Thyroid gland (tissue), 4 donors: ENCODE data around the gene HACD1. TPM values are rescaled to one million over a fixed set of nuclear protein-coding genes. Genes with fewer than 3 reads are reported as not detected.

ENCODE experiments used
- DNase-seq, 2 donors: peaks; one replicate each; pipeline ENCODE4 v3.0.0-alpha.2; 2019
- H3K27ac ChIP-seq, 3 donors: fragments of 200-600 bp; sonication (generic); 1 replicate in 2 of 3; 2 replicates in 1 of 3; pipeline ENCODE4 v1.5.1; 2016 to 2019; ENCODE audit warnings: mild to moderate bottlenecking in 1 of 3, moderate library complexity in 1 of 3
- H3K27me3 ChIP-seq: fragments of 200-600 bp; sonication (generic); one replicate; pipeline ENCODE4 v1.5.1; 2019
- H3K36me3 ChIP-seq, 2 donors: fragments of 200-600 bp; sonication (generic); one replicate each; pipeline ENCODE4 v1.5.1; 2016 to 2019
- H3K4me1 ChIP-seq, 2 donors: fragments of 200-600 bp; sonication (generic); one replicate each; pipeline ENCODE4 v1.5.1; 2017 to 2019
- H3K4me3 ChIP-seq, 3 donors: fragments of 200-600 bp; sonication (generic); replicated peaks in 1 of 3; 1 replicate in 2 of 3; 2 replicates in 1 of 3; pipeline ENCODE4 v1.5.1; 2016; ENCODE audit warnings: mild to moderate bottlenecking in 1 of 3
- H3K9me3 ChIP-seq: fragments of 200-600 bp; sonication (generic); one replicate; pipeline ENCODE4 v1.5.1; 2017
- POLR2A ChIP-seq, 2 donors: fragments of 450-650 bp; IDR thresholded peaks; one replicate each; pipeline ENCODE4 v1.6.1; 2017; ENCODE audit warnings: antibody characterized with exemption in 2 of 2, mild to moderate bottlenecking in 2 of 2, moderate library complexity in 1 of 2
- WGBS, 2 donors: methylation state at CpG; one replicate each; pipeline ENCODE4 v1.1.5; 2017; 5-methylcytosine and 5-hydroxymethylcytosine counted together
- intact Hi-C: fragments of 100-400 bp; cut with DNase I; formaldehyde crosslinking; loops from one replicate; pipeline ENCODE4 v1.15.1; 2023
- total RNA-seq, 4 donors: library from RNA; depleted of rRNA; stranded (reverse); fragments of >200 nt; gene quantifications; one replicate each; pipeline ENCODE4 v1.2.3, GENCODE V29; 2016
- TF ChIP-seq, protein P1 (sequence below), 6 experiments: fragments of 200-600 bp in 3 of 6; fragments of 450-650 bp in 3 of 6; sonication (generic) in 3 of 6; IDR thresholded peaks; one replicate each; pipeline ENCODE4 v1.5.1; 2016 to 2019; ENCODE audit warnings: antibody characterized with exemption in 6 of 6, mild to moderate bottlenecking in 2 of 6, inconsistent platforms in 1 of 6, moderate library complexity in 1 of 6

Gene HACD1
- total RNA-seq, 4 donors from 2014 or later, result 8.9 to 19.2 (median 13.6) TPM

DNA sequence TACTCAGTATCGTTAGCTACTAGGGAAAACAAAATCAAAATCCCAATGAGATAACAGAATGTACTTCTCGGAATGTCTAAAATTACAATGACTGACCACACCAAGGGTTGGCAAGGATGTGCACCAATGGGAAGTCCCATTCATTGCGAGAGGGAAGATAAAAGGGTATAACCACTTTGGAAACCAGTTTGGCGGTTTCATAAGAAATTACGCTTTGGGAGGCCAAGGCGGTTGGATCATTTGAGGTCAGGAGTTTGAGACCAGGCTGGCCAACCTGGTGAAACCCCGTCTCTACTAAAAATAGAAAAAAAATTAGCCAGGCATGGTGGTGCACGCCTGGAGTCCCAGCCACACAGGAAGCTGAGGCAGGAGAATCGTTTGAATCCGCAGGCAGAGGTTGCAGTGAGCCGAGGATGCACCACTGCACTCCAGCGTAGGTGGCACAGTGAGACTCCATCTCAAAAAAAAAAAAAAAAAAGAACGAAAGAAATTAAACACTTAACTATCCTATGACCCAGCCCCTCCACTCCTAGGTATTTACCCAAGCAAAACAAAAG is 7.6 kb downstream of the HACD1 start:
- Histone ChIP-seq H3K4me1 (no peaks in the 10 kb centered on the region), H3K9me3 (no peaks in the 10 kb centered on the region), H3K36me3 (no peaks in the 10 kb centered on the region), H3K27ac (no peak overlapping the region), H3K4me3 (no peak overlapping the region), H3K27me3 (no peaks in the 10 kb centered on the region)
- DNase-seq, result no peak
- intact Hi-C loops, result loop anchor here (5.0 to 10.0 kb wide), 3 partner anchors 133 to 625 kb away; no protein-coding TSS in a partner anchor
- TF ChIP-seq POLR2A (IDR thresholded peaks at IDR 0.05), result no peak
- TF ChIP-seq, protein P1, sequence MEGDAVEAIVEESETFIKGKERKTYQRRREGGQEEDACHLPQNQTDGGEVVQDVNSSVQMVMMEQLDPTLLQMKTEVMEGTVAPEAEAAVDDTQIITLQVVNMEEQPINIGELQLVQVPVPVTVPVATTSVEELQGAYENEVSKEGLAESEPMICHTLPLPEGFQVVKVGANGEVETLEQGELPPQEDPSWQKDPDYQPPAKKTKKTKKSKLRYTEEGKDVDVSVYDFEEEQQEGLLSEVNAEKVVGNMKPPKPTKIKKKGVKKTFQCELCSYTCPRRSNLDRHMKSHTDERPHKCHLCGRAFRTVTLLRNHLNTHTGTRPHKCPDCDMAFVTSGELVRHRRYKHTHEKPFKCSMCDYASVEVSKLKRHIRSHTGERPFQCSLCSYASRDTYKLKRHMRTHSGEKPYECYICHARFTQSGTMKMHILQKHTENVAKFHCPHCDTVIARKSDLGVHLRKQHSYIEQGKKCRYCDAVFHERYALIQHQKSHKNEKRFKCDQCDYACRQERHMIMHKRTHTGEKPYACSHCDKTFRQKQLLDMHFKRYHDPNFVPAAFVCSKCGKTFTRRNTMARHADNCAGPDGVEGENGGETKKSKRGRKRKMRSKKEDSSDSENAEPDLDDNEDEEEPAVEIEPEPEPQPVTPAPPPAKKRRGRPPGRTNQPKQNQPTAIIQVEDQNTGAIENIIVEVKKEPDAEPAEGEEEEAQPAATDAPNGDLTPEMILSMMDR (IDR thresholded peaks at IDR 0.05), result no peak
- 87 to 90% methylated on average over 13 of the region's 13 CpGs for WGBS, 2 donors

DNA sequence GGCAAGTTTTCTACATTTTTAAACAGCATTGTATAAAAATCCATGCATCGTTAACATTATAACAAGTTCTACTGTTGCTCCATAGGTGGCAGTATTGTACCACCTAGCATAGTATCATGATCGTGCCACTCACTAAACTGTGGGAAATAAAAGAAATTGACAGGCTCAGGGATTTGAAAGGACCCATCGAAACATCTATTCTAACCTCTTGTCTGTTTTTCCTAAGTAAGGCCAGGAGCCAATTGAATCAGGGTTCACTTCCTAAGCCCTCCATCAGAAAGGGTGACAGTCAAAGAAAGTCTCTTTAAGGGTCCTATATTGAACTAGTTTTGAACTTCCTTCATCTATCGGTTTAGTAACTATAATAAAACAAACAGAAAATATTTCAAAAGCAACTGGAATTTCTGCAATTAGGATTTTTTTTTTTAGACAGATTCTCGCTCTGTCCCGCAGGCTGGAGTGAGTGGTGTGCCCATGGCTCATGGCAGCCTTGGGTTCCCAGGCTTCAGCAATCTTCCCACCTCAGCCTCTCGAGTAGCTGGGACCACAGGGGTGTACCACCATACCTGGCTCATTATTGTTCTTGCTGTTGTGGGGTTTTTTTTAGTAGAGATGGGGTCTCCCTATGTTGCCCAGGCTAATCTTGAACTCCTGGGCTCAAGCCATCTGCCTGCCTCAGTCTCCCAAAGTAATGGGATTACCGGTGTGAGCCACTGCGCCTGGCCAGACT is 9.4 kb downstream of the HACD1 start:
- H3K4me3 ChIP-seq, result no peak overlapping the region
- H3K9me3 ChIP-seq, result no peaks in the 10 kb centered on the region
- DNase-seq, result no peak
- TF ChIP-seq, protein P1 (IDR thresholded peaks at IDR 0.05), result peak; percentile 58 to 93 (median 87)
- no peak for TF ChIP-seq POLR2A (IDR thresholded peaks at IDR 0.05)
- no peaks in the 10 kb centered on the region for H3K36me3 ChIP-seq
- no peaks in the 10 kb centered on the region for H3K4me1 ChIP-seq
- intact Hi-C loops, result loop anchor here (5.0 to 10.0 kb wide), 3 partner anchors 135 to 627 kb away; no protein-coding TSS in a partner anchor
- no peaks in the 10 kb centered on the region for H3K27me3 ChIP-seq
- no peak overlapping the region for H3K27ac ChIP-seq
- 59 to 61% methylated on average over 9 of the region's 9 CpGs for WGBS, 2 donors

DNA sequence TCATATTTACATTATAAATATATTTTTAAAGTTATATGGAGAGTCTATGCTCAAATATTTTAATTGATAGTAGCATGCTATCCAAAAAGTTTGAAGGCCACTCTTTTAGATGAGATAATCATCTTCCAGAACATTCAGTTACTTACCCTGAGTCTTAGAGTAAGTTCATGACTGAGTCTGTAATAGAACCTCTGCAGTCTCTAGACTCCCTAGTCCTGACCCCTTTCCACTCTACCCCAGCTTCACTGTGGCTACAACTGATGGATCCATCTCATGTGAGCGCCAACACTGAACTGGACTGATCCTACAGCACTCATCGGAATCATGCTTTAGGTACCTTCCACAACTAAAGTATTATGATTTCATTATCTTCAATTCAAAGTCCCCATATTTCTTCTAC is 10.1 kb downstream of the HACD1 start:
- intact Hi-C loops, result loop anchor here (5.0 to 10.0 kb wide), 3 partner anchors 135 to 628 kb away; no protein-coding TSS in a partner anchor
- no peak overlapping the region for H3K27ac ChIP-seq
- DNase-seq, result no peak
- 58 to 65% methylated on average over 2 of the region's 2 CpGs for WGBS, 2 donors
- H3K4me1 ChIP-seq, result no peaks in the 10 kb centered on the region
- H3K4me3 ChIP-seq, result no peak overlapping the region
- no peak for TF ChIP-seq POLR2A (IDR thresholded peaks at IDR 0.05)
- TF ChIP-seq, protein P1 (IDR thresholded peaks at IDR 0.05), result no peak
- no peaks in the 10 kb centered on the region for H3K27me3 ChIP-seq
- H3K9me3 ChIP-seq, result no peaks in the 10 kb centered on the region
- H3K36me3 ChIP-seq, result no peaks in the 10 kb centered on the region

DNA sequence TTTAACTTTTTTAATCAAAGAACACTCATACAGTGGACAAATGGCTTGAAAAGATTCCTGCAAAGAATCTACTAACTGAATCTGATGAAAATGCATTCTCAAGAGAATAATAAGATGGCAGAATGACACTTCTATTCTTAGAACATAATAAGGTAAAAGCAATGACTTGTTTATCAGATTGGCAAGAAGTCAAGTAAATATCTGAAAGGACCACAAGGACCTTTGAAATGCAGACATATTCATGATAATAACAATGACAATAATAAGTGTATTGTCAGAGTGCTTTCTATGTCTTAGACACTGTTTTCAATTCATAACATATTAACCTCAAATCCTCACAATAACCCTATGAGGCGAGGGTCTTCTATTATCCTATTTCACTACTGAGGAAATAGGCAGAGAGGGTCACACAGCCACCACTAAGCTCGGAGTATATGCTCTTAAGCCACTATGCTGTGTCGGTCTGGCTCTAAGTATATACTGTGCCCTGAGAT is 10.6 kb downstream of the HACD1 start:
- no peak for TF ChIP-seq POLR2A (IDR thresholded peaks at IDR 0.05)
- TF ChIP-seq, protein P1 (IDR thresholded peaks at IDR 0.05), result no peak
- no peak overlapping the region for H3K27ac ChIP-seq
- no peaks in the 10 kb centered on the region for H3K4me1 ChIP-seq
- no peaks in the 10 kb centered on the region for H3K9me3 ChIP-seq
- no peaks in the 10 kb centered on the region for H3K27me3 ChIP-seq
- H3K36me3 ChIP-seq, result no peaks in the 10 kb centered on the region
- WGBS, 2 donors, result 77 to 79% methylated on average over 3 of the region's 3 CpGs
- no peak for DNase-seq
- intact Hi-C loops, result loop anchor here (5.0 to 10.0 kb wide), 3 partner anchors 136 to 628 kb away; no protein-coding TSS in a partner anchor
- H3K4me3 ChIP-seq, result no peak overlapping the region

DNA sequence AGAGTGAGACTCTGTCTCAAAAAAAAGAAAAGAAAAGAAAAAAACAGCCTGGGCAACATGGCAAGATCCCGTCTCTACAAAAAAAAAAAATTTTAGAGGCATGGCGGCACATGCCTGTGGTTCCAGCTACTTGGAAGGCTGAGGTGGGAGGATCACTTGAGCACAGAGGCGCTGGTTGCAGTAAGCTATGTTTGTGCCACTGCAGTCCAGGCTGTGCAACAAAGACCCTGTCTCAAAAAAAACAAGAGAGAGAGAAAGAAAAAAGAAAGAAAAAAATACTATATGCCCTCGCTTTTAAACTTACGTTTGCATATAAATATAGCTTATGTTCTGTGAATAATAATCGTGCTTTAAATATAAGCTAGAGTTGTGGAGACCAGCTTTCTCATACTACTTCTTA is 11.2 kb downstream of the HACD1 start:
- DNase-seq, result no peak
- TF ChIP-seq POLR2A (IDR thresholded peaks at IDR 0.05), result no peak
- TF ChIP-seq, protein P1 (IDR thresholded peaks at IDR 0.05), result no peak
- H3K27me3 ChIP-seq, result no peaks in the 10 kb centered on the region
- WGBS, 2 donors, result 86 to 93% methylated on average over 6 of the region's 6 CpGs
- H3K4me3 ChIP-seq, result no peak overlapping the region
- no peak overlapping the region for H3K27ac ChIP-seq
- H3K9me3 ChIP-seq, result no peaks in the 10 kb centered on the region
- H3K4me1 ChIP-seq, result no peaks in the 10 kb centered on the region
- intact Hi-C loops, result loop anchor here (5.0 to 10.0 kb wide), 3 partner anchors 136 to 629 kb away; no protein-coding TSS in a partner anchor
- H3K36me3 ChIP-seq, result no peaks in the 10 kb centered on the region
